NCI-H2196 (cell line): ENCODE results near the gene GNG14.
"Not testable (repeated sequence)": the region's sequence is repeated elsewhere in the genome, so short reads cannot be mapped to it uniquely, and the experiment has no call there.

Experiments used
- DNase-seq: peaks from one replicate; lab custom pipeline; 2025; ENCODE audit not compliant: unreplicated experiment; lab: John Stamatoyannopoulos, UW

GNG14 gene

DNA sequence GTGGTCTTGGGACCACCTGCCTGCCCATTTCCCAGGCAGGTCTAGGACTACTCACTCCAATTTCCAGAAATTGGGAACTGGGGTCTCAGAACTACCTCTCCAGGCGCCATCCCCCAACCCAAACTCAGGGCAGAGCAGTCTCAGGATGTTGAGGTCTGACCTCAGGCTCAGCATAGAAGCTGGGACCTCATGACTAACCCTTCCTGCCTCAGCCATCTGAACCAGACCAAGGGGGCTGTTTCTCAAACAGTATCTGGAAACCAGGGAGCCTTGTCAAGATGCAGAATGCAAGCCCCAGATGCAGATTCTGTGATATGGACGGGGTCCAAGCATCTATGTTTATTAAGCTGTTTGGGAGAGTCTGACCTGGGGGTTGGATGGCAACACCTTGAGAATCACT is 7.3 kb downstream of the GNG14 start:
- DNase-seq: no peak

DNA sequence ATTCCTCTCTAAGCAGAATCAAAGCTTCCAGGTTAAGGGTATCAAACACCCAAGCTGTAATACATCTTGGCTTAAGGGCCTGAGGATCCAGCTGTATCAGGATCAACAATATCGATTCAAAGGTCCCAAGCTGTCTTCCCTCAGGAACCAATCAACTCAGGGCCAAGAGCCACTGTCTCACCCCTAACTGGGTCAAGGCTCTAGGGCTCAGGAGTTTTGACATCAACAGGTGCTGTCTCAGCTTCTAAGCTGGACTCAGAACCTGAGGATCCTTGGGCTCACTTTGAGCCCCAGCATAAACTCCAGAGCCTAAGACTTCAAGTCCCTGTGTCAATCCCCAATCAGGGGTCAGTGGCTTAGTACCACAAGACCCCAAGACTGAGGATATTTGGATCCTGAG is 7.7 kb downstream of the GNG14 start:
- no peak for DNase-seq

DNA sequence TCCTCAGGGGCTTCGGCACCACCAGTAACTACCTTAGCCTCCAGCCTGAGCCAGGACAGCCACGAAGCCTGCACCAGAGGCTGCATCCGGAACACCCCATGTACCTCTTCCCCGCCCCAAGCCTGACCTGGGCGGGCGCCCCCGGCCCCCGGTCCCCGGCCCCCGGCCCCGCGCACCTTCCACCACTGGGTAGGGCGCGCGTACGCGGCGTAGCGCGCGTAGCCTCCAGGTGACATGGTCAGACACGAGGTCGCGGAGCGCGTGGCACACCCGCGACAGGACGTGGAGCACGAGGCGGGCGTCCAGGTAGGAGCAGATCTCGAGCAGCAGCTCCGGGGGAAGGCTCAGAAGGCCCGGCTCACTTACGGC is 8.2 kb downstream of the GNG14 start:
- DNase-seq: no peak

DNA sequence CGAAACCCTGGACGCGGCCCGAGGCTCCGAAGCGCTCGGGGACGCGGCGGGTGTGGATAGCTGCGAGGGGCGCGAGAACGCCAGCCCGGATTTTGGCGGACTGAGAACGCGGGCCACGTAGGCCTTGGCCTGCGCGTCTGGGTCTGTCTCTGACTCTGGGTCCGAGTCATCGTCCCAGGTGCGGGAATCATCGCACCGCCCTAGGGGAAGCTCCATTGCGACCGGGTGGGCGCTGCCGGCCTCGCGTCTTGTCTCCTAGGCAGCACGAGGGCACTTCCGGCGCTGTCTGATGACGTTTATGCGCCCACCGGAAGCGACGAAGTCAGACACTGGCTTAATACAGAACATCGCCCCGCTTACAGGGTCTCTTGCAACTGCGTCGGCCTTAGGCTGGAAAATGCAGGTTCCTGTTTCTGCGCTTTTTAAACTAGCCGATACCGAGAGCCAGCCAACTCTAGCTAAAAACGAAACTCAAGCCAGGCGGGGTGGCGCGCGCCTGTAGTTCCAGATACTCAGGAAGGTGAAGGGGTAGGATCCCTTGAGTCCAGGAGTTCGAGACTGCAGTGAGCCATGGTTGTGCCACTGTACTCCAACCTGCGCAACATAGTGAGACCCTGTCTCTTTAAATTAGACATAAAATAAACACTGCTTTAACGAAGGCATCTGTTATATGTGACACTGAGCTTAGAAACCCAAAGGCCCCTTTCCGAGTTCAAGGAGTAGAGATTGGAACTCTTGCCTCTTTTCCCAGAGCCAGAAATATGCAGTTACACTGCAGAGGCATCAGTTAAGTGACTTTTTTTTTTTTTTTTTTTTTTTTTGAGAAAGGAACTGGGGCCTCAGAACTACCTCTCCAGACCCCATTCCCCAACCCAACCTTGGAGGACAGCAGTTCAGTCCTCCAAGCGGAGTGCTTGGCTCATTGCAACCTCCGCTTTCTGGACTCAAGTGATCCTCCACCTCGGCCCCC is 8.9 kb downstream of the GNG14 start, which contains the start of gene FBXW9:
Gene FBXW9, minus strand, starts transcription at position 266 of the 970 bp plus-strand sequence. Its CDS starts 50 bp downstream, at position 216.
- peak; percentile 92 for DNase-seq

DNA sequence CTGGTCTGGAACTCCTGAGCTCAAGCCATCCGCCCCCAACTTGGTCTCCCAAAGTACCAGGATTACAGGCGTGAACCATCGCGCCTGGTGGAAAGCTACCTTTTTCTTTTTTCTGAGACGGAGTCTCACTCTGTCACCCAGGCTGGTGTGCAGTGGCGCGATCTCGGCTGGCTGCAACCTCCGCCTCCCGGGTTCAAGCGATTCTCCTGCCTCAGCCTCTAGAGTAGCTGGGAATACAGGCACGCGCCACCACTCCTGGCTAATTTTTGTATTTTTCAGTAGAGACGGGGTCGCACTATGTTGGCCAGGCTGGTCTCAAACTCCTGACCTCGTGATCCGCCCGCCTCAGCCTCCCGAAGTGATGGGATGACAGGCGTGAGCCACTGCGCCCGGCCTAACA is 9.6 kb downstream of the GNG14 start:
- DNase-seq: not testable (repeated sequence)

DNA sequence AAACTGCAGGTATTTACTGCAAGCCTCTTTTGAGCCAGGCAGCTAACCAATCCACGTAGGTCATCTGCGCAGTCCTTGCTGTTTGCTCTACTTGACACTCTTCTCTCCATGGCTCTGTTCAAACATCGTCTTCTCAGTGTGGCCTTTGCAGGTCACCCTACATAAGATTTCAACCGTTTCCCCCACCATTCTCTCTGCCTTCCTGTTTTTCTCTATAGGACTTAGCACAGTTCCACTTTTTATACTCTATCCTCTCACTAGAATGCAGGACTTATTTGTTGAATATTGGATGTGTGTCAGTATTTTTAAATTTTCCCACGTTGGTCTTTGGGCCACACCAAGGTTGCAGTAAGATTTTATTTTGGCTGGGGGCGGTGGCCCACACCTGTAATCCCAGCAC is 10.3 kb downstream of the GNG14 start:
- no peak for DNase-seq

DNA sequence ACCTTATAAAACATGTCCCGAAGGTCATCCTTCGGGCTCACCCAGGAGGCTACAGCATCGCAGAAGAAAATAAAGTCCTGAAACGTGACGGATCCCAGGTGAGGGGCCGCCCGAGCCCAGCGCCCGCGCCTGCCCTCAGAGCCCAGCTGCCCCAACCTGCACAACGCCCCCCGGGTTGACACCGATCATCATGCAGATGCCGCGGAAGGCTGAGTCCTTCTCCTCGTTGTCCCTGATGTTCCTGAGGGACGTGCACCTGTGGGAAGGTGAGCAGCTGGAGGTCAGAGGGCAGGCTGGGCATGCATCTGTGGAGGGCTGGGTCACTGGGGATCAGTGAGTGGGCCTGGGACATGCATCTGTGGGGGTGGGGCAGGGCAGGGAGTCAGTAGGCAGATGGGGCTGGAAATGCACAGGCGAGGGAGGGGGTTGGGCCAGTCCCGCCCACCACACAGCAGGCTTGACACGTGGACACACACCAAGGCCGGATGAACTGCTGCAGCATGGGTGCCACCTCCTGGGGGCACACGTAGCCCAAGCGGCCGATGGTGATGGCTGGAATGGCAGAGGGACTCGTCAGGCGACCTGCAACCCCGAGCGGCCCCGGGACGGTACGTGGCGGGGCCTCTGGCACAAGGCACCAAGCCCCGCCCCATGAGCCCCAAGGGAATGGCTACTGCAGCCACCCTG is 13.9 kb downstream of the GNG14 start:
- DNase-seq: no peak

DNA sequence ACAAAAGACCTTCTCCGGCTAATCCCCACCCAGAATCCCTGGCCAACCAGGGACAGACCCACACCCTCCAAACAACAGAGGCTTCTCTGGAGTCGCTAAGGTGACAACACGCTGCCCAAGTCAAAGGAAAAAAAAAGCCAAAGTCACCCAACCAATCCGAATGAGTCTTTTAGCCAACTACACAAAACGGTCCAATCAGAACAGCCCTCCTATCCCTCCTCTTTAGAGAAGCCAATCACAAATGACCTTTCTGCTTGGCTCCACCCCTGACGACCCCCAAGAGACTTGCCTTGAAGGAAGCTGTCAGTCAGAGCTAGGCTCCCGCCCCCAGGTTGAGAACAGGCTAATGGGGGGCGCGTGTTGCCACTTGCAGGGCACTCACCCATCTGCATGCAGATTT is 15.2 kb downstream of the GNG14 start:
- DNase-seq: peak; percentile 45

DNA sequence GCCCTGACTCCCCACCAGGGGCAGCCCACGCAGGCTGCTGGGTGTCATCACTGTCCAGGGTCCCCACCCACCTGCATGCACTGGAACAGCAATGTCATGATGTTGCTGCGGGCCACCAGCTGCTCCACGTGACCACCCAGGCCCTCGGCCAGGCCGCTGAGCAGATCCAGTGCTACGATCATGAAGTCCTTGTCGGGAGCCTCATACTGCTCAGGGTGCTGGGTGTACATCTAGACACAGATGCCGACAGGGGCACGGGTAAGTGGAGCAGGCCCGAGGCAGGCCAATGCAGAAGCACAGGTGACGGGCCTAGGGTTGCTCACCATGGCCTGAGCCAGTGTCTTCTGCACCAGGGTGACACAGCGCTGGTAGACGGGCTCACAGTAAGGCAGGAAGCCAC is 17.4 kb downstream of the GNG14 start:
- DNase-seq: no peak

DNA sequence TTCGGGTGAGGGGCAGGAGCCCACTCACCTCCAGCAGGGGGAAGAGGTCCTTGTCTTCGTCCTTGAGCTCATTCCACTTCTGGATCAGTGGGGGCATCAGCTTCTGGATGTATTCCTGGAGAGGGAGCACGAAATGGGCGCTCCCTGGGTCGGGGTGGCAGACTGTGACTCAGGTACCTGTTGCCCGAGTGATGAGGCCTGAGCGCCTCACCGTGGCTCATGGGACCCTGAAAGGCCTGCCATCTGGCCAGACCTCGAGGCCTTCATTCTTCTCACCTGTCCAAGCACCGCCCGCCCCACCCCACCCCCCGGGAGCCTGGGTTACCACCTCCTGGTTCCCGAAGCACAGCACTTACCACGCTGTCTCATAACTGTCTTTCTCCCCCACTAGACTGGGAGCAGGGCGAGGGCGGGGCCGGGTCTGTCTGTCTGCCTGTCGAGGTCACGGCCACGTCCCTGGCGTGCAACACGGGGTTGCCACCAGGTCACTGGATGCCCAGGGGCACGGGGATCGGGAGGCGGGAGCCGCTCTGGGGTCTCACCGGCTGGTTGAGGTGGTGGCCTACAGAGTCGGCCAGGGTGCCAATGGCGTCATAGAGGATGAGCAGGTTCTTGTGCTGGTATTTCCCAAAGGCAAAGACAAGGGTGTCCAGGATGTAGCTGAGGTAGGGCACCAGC is 18.0 kb downstream of the GNG14 start:
- no peak for DNase-seq

DNA sequence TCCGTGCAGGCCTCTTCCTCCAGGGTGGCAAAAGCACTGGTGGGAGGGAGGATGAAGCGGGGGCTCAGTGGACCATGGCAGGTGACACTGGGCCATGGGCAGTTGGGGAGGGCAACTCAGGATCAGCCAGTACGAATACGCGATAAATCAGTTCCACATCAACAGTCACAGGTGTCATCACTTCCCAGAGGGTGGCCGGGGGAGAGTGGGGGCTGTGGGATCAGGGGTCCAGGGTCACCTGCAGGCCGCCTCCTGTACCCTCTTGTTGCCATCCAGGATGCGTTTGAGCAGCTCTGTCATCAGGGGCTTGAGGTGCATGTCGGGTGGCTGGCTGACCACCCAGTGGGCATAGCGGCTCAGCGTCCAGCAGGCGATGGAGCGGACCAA is 18.5 kb downstream of the GNG14 start:
- DNase-seq: no peak

DNA sequence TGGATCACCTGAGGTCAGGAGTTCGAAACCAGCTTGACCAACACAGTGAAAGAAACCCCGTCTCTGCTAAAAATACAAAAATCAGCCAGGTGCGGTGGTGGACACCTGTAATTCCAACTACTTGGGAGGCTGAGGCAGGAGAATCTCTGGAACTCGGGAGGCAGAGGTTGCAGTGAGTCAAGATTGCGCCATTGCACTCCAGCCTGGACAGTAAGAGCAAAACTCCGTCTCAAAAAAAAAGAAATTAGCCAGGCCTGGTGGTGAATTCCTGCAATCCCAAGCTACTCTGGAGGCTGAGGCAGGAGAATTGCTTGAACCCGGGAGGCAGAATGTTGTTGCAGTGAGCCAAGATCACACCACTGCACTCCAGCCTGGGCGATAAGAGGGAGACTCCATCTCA is 20.8 kb downstream of the GNG14 start:
- no peak for DNase-seq

DNA sequence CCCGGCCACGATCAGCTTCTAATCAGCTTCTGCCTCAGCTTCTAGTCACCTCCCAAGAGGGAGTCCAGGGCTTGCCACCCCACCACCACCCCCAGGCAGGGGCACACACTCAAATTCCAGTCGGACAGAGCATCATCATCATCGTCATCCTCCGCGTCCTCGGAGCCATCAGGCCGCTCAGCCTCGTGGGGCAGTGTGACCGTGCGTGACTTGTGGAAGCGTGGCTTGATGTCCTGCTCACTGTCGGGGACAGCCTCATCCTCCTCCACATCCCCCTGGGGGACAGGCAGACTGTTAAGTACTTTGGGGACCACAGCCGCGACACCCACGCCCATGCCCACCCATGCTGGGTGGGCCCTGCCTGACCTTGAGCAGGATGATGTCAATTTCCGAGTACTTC is 23.4 kb downstream of the GNG14 start:
- DNase-seq: no peak

DNA sequence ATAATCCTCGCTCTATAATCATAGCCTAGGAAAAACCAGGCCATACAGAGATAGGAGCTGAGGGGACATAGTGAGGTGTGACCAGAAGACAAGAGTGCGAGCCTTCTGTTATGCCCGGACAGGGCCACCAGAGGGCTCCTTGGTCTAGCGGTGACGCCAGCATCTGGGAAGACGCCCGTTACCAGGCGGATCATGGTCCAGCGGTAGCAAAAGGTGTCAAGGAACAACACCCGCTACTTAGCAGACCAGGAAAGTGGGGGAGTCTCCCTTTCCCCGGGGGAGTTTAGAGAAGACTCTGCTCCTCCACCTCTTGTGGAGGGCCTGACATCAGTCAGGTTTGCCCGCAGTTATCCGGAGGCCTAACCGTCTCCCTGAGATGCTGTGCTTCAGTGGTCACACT is 24.3 kb downstream of the GNG14 start:
- not testable (repeated sequence) for DNase-seq

DNA sequence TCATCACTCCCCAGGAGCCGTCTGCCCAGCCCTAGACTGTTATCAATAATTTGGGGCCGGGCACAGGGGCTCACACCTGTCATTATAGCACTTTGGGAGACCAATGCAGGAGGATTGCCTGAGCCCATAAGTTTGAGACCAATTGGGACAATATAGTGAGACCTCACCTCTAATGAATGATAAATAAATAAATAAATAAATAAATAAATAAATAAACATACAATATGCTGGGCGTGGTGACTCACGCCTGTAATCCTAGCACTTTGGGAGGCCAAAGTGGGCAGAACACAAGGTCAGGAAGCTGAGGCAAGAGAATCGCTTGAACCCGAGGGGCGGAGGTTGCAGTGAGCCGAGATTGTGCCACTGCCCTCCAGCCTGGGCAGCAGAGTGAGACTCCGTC is 25.5 kb downstream of the GNG14 start:
- not testable (repeated sequence) for DNase-seq

DNA sequence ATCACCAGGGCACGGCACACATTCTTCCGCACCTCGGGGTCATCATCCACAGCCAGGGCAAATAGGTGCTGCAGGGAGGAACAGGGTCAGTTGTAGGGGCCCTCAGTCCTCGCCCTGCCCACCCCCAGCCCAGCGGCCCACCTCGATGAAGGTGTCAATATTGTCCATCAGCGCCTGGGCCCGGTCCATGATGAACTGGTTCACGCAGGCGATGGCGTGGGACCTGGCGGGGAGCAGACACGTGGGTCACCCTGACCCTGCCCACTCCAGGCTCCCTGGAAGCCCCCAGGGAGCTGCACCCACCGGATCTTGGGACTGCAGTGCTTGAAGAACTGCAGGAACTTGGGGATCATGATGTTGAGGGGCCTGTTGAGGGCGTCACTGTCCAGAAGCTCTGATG is 27.3 kb downstream of the GNG14 start:
- DNase-seq: no peak

DNA sequence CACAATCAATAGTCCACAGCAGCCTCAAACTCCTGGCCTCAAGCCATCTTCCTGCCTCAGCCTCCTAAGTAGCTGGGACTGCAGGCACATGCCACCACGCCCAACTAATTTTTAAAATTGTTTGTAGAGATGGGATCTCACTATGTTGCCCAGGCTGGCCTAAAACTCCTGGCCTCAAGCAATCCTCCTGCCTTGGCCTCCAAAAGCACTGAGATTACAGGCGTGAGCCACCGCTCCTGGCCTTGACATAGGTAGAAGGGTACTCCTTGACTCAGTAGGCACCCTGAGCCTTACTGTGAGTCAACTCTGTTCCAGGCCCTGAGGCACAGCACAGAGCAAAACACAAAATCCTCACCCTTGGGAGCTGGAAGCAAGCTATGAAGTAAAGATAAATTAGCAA is 28.1 kb downstream of the GNG14 start:
- DNase-seq: no peak

DNA sequence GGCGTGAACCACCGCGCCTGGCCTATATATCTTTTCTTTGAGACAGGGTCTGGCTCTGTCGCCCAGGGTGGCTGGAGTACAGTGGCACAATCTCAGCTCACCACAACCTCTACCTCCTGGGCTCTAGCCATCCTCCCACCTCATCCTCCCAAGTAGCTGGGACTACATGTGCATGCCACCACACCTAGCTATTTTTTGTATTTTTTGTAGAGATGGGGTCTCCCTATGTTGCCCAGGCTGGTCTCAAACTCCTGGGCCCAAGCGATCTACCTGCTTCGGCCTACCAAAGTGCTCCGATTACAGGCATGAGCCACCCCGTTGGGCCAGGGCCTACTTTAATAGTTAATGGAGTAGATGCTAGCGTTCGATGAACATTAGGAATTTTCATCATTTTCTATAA is 32.5 kb downstream of the GNG14 start:
- no peak for DNase-seq

DNA sequence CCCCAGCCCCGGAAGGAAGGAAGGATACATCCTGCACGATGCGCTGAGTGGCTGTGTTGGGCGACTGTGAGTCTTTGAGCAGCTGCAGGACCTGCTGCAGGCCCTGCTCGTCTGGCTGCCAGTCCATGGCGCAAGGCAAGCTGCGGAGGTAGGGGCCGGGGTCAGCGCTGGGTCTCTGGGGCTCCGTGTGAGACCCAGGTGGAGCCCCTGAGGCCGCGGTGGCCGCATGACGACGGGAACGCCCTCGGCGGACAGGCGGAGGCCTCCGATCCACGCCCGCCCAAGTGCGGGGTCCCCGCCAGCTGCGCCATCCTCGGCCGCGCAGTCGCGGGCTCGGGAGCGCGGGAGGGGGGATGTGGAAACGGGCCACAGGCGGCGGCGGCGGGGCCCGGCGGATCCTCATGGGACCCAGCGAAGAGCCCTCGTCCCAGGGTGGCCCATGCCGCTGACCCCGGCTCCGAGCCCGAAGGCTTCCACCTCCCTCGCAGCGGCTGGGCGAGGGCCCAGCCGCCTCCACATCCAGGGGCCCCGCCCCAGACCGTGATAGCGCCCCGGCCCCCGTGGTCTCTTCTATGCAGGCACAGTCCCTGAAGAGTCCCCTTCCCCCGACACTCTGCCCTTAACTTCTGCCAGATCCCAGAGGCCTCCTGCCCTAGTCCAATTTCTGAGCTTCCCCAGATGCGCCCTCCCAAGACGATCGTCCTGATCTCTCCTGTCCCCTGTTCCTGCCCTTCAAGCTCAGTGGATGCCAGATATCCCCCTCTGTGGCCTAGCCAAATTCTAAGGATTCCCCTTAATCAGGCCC is 33.3 kb downstream of the GNG14 start:
- no peak for DNase-seq

DNA sequence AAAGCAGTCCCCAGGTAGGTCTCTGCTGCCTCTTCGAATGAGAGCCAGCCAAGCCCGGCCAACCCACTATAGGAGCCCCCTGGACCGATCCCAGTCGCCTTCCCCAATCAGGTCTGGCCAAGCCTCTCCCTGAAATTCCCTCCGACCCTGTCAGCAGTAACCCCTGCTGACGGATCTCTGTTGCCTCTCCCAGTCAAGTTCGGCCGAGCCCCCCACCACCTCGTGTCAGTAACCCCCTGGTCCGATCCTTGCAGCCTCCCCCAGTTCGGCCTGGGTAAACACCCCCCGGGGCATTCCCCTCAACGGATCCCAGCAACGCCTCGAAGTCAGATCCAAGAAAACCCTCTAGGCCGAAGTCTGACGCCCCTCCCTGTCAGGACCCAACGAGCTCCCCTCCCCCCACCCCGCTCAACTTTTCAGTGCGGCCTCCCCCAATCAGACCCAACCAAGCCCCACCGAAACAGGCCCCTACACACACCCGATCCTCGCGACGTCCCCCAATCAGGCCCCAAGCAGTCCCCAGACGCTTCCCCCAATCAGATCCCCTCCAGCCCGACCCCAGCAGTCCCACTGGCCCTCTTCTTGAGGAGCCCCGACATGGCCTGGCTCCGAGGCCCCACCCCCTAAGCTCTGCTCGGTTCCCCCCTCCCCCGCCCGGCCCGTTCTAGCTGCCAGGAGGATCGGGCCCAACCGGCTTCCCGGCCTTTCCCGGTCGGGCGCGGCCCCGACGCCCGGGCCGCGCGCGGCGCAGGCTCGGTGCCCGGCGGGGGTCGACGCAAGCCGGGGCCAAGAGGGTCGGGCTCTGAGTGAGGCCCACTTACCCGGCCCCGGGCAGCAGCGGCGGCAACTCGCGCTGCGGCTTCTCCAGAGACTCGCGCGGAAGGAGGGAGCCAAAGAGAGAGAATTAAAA is 34.1 kb downstream of the GNG14 start:
- DNase-seq: peak; percentile 30
